HG02938 (cell line): ENCODE measurements around the gene CMBL.
"Not testable (repeated sequence)": the region's sequence is repeated elsewhere in the genome, so short reads cannot be mapped to it uniquely, and the experiment has no call there.

Experiments
- ATAC-seq: cut with Tn5 transposase; IDR thresholded peaks from one replicate; pipeline ENCODE4 v1.9.1; 2021; ENCODE audit warnings: mild to moderate bottlenecking, moderate library complexity; ENCODE audit not compliant: unreplicated experiment

Gene CMBL

DNA sequence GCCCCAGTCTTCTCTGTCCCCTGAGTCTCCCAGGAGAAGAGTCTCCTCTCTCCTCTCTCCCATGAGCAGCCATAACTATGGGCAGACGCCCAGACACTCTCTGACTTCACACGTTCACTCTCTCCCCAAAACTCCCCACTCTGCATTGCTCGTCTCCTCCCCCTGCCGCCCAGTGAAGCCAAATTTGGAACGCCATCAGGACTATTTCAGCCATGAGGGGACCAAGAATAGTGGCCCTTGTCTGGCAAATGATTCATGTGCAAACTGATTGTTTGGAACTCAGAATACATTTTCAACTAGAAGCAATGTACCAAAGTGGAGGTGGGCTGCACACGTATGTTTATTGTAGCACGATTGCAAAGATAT lies 20.9 kb downstream of the CMBL start:
- no peak for ATAC-seq

GRCh38 chr5:10286162-10286861 lies 21.4 kb downstream of the CMBL start:
- no peak for ATAC-seq

DNA sequence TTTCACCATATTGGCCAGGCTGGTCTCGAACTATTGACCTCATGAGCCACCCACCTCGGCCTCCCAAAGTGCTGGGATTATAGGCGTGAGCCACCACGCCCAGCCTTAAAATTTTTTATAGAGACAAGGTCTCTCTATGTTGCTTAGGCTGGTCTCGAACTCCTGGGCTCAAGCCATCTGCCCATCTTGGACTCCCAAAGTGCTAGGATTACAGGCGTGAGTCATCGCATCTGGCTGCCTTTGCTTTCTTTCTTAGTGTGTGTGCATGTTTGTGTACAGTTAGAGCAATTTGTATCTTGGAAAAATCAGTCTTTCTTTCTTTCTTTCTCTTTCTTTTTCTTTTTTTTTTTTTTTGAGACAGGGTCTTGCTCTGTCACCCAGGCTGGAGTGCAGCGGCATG lies 22.3 kb downstream of the CMBL start:
- not testable (repeated sequence) for ATAC-seq

- peak; percentile 93 for ATAC-seq
These were observed 23.6 kb downstream of the CMBL start for GRCh38 chr5:10283927-10284635.

DNA sequence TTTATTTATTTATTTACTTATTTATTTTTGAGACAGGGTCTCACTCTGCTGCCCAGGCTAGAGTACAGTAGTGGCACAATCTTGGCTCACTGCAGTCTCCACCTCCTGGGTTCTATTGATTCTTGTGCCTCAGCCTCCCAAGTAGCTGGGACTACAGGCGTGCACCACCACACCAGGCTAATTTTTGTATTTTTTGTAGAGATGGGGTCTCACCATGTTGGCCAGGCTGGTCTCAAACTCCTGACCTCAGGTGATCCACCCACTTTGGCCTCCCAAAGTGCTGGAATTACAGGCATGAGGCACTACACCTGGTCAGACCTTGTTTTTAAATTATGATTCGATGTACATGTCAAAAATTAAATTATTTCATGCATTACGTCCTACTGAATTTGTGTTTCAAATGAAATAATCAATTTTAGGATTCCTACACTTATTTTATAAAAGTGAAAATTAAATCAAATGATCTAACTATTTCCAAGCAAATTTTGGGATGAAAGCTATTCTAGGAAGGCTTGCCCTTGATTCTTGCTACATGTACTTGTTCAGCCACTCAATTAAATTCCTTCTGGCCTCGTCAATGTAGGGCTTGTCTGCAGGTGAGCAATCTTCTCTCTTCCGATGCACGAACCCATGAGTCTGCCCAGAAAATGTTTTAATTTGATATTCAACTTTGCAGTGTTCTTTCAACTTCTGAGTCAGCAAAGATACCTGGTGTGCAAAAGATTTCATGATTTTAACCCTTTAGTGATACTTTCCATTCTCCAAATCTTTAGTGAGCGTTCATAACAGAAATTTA lies 27.6 kb downstream of the CMBL start:
- ATAC-seq: no peak

DNA sequence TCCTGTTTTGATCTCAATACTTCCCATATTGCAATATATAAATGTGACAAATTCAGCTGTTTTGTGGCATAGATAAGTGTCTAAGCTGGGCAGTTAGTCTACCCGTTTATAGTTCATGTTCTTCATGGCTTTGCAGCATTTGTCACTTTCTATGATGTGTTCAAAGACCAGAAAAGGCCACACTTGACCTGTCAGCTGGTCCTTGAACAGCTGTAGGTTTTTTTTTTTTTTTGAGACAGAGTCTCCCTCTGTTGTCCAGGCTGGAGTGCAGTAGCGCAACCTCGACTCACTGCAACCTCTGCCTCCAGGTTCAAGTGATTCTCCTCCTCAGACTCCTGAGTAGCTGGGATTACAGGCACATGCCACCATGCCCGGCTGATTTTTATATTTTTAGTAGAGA lies 28.4 kb downstream of the CMBL start:
- no peak for ATAC-seq

GRCh38 chr5:10278658-10279279 lies 28.9 kb downstream of the CMBL start:
- ATAC-seq: no peak

GRCh38 chr5:10277773-10278630 lies 29.7 kb downstream of the CMBL start:
- no peak for ATAC-seq

DNA sequence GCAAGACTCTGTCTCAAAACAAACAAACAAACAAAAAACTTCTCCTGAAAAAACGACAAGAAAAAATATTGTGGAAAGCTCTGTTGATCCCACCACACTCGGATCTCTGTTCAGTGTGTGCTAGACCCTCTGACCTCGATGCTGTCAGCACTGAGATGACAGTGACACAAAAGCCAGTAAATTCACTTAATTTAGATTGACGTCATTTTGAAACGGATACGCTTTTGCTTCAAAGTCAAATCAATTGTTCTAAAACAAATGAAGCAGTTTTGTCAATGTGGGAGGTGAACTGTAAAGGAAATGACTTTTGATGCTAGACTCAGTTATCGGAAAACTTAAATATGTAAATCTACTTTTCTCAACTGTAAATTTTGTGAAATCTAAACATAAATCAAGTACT lies 31.0 kb downstream of the CMBL start:
- ATAC-seq: no peak

- no peak for ATAC-seq
These were observed 31.7 kb downstream of the CMBL start for GRCh38 chr5:10275991-10276390.

DNA sequence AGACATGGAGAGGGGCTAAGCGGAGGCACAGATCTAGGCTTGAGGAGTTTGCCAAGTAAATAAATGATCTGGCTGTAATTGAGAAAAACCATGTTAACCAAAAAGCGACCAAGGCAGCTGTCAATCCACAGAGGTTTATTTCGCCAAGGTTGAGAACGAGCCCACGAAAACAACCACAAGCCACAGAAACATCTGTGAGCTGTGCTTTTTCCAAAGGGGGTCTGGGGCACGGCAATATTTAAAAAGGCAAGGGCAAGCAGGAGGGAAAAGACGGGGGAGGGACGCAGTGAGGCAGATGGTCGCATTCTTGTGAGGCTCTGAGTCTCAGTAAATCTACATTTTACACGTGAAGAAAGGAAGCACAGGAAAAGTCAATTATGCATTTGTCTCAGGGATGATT lies 32.2 kb downstream of the CMBL start:
- no peak for ATAC-seq

- ATAC-seq: not testable (repeated sequence)
These were observed 34.9 kb downstream of the CMBL start for GRCh38 chr5:10272875-10273209.

- no peak for ATAC-seq
These were observed 35.4 kb downstream of the CMBL start for GRCh38 chr5:10272053-10272874.

GRCh38 chr5:10268100-10268499 lies 39.6 kb downstream of the CMBL start:
- ATAC-seq: no peak

DNA sequence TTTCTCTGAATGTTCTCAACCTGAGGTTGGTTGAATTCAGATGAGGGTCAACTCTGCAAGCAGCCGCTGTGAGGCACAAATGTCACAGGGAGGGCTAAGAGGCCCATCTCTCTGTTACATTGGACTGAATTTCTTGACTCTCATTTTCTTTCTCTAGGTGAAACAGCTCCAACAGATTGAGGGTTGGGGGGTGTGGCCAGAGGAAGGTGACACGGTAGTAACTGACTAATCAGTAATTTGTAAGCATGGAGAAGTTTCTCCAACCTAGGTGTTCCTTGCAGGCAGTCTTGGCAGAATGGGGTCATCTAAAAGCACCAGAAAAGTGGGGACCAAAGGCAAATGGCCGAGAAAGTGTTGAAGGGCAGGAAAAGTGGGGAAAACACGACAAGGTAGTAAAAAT lies 40.9 kb downstream of the CMBL start:
- ATAC-seq: no peak

DNA sequence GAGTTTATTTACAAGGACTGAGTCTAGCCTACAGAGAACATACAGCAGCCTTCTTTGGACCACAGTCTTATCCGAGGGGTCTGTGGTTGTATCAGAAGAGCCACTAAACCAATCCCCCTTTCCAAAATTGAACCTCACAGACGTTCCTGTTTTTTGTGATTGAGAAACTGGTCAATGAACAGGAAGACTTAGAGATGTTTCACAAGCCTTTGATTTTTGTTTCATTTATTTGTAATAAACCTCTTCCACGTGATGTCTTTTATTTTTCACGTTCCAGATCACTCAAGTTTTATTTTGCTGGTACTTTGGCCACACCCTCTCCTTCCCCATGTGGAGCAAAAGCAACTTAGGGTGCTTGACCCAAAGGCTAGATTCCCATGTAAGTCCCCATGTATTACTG lies 41.6 kb downstream of the CMBL start:
- ATAC-seq: no peak

DNA sequence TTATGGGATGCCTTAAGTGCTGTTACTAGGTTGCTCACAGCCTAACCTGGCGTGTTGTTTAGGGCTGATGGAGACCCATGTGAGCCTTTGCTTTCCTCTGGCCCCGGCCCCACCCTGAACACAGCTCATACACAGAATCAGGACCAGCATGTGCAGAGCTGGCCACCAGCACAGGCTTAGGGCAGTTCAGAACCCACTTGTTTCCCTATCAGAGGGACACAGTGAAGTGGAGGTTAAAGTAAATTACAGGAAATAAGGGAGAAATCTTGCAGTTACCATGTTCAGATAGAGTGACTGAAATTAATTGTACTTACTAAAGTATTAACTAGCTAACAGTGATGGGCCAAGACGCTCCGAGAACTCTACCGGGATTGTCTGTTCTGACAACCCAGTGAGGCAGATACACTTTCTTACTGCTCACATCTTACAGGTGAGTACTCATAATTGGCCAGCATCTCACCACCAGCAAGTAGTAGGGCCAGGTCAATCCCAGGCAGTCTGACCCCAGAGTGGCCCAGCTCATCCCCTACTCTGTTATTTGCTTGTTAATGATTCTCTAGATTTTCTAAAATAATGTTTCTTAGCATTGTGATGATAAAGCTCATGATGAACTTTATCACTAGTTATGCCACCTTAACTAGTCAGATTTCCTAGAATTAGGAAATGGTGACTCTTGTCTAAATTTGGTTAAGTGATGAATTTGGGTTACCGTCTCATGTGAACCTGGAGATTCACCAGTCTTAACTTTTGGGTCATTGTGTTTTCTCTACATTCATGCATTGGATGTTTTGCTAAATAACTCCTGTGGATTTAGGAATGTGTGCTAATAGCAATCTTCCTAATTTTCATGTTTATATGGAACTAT lies 42.2 kb downstream of the CMBL start:
- ATAC-seq: no peak

DNA sequence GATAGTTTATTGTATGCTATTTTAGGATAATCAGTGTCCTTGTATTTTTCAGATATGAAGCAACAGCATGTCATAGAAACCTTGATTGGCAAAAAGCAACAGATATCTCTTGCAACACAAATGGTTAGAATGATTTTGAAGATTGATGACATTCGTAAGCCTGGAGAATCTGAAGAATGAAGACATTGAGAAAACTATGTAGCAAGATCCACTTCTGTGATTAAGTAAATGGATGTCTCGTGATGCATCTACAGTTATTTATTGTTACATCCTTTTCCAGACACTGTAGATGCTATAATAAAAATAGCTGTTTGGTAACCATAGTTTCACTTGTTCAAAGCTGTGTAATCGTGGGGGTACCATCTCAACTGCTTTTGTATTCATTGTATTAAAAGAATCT lies 43.1 kb downstream of the CMBL start:
- no peak for ATAC-seq

DNA sequence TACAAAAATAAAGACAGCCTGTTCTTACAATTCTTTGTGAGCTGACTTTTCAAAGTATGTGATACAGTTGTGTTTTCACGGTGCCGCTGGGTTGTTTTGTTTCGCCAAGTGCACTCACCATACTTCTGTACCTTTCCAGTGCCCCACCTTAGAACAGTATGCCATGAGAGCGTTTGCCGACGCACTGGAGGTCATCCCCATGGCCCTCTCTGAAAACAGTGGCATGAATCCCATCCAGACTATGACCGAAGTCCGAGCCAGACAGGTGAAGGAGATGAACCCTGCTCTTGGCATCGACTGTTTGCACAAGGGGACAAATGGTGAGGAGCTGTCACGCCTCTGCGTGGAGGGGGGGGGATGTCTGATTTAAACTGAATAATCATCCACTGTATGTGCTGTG lies 44.7 kb downstream of the CMBL start:
- ATAC-seq: no peak
